NCI-H774 (cell line): ENCODE data around the gene CREB3L2.

ENCODE experiments used
- DNase-seq: peaks from one replicate; lab custom pipeline; 2025; lab: John Stamatoyannopoulos, UW

The CREB3L2 gene

GRCh38 chr7:137871170-137871915 lies 130.5 kb downstream of the CREB3L2 start:
- DNase-seq = no peak

DNA sequence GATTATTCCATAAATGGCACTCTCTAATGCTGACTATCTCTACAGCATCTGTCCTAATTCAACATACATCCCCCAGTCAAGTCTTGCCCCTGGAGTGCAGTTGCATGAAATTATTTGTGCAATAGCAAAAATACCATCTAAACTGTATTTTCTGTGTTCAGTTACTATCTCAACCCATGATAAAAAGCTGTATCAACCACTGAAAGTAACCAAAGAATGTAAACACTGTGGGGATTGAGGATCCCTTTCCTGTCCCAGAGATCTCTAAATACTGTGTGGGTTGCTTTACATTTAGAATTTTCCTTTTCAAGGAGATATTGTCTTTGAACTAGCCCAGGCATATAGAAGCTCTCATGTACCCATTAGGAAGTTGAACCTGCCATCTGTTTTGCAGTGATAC lies 131.2 kb downstream of the CREB3L2 start:
- no peak for DNase-seq

DNA sequence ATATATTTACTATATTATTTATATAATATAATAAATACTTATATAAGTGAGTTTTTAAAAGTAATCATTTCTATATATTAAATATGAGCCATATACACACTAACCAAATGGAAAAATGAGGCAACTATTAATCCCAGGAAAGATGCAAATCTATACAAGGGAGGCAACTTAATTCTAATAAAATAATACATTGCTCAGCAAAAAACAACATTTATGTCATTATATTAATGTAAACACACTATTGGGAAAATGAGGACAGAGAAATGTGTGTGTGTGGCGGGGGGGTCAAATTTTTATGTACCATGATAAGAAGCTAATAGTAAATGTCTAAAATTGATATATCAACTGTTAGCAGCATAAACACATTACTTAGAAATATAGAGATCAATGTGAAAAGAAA lies 131.8 kb downstream of the CREB3L2 start:
- DNase-seq = no peak

DNA sequence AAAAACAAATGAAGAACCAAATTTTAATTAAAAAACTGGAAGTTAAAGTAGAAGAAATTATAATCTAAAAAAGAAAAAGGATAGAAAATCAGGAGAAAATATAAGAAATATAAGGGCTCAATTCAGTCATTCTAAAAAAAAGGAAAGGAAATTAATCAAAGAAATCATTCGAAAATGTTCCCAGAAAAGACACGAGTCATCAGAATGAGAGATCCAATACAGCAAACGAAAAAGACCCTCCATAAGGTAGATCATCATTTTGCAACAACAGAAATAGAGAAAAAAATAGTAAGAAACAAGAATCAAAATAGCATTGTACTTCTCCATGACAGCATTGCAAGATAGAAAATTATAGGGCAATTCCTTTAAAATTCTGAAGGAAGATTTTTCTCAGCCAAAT lies 132.6 kb downstream of the CREB3L2 start:
- no peak for DNase-seq

GRCh38 chr7:137867289-137867688 lies 134.6 kb downstream of the CREB3L2 start:
- DNase-seq = no peak

- no peak for DNase-seq
These were observed 136.1 kb downstream of the CREB3L2 start for GRCh38 chr7:137865764-137866163.

DNA sequence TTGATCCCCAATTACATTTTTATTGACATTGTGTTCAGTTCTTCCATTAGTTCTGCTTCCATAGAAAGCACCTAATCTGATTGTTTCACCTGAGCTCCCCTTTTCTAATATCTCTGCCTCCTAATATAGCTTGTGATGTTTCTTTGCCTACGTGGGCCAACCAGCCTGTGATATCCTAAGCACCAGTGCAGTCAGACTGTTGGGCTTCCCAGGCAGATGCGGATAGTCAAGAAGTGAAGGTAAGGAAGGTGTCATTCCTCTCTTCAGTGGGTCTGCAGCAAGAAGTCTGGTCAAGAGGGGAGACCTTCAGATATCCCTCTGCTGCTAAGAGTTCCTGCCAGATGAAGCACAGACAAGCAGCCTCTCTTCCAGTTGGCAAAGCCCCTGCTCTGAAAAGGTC lies 138.9 kb downstream of the CREB3L2 start:
- DNase-seq = no peak

GRCh38 chr7:137862358-137862757 lies 139.5 kb downstream of the CREB3L2 start:
- no peak for DNase-seq

DNA sequence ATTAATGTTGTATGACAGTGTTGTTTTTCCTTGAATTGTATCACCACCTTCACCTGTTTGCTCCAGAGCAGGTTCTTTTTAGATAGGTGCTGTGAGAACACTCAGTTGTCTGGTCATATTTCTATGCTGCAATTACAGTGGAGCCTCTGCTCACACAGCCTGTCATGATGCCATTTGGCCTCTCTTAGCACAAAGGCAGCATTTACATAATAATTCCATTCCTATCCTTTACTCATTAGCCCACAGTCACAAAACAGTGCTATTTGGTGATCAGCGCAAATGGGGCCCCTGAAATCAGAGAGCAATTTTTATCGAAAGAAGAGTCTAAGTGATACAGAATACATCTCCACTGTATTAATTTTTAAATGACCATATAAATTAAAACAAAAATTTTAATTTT lies 141.3 kb downstream of the CREB3L2 start:
- DNase-seq = no peak

DNA sequence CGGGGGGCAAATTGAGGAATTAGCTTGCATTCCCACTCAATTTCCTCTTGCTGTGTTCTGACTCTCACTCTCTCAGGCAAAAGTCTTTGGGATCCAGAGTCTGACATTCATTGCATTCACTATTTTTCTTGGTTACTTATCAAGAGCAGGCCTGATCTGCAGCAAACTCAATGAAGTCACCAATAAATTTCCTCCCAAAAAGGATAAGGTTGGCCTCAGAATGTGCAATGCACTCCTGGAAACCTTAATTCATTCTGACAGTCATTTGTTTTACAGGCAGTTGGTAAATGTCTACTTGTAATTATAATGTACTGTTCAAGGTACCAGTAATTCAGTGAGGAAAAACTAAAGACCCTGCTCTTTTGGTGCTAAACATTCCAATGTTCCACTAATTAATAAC lies 148.8 kb downstream of the CREB3L2 start:
- no peak for DNase-seq

GRCh38 chr7:137852108-137852507 lies 149.8 kb downstream of the CREB3L2 start:
- no peak for DNase-seq

DNA sequence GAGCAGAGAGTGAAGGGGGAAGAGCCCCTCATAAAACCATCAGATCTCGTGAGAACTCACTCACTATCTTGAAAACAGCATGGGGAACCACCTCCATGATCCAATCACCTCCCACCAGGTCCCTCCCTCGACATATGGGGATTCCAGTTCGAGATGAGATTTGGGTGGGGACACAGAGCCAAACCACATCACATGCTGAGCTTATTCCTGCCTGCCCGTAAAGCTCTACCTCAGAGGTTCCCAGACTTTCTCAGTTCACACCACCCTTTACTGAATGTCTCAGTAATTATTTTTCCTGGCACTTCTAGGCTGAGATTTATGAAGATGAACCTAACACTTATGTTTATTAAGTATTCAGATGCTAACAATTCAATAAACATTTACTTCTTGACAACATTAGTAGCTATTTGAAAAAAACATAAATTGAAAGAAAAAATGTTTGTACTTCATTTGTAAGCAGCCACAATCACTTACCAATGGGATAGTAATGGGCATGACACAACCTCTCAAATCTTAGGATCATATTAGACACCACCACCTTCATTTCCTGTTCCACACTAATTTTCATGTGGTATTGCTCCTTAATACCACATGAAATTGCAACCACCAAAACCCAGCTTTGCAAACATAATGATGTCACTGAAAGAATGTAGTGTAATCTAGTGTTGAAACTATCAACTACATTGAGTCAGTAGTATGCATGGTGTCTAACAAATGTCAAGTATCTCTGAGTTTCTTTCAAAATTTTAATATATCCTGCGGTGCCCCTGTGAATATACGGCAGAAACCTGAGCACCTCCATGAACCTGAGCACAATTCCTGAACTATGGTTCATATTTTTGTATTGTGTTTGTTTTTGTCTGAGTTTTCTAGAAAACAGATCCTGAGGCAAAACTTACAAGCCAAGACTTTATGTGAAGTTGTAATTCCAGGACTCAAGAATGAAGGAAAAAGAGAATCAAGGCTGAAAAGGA lies 150.6 kb downstream of the CREB3L2 start:
- DNase-seq = no peak

- no peak for DNase-seq
These were observed 151.3 kb downstream of the CREB3L2 start for GRCh38 chr7:137850571-137850970.

DNA sequence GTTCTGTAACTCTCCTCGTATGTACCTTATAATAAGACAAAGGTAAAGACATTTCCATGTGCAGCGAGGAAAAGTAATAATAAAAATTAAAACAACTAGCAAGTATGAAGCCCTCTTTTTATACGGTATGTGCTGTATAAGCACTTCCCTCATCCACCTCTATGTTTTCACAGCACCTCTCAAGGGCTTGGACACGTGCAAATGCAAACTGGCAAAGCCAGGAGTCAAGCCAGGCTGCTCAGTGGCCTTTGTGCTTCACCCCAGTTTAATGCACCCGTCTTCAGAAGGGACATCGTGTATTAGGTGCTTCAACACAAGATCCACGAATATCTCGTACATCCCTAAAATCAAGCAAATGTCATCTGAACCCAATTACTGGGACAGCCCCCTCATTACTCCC lies 153.8 kb downstream of the CREB3L2 start:
- DNase-seq = no peak

GRCh38 chr7:137847568-137848050 lies 154.3 kb downstream of the CREB3L2 start:
- DNase-seq = no peak

GRCh38 chr7:137846827-137847567 lies 154.9 kb downstream of the CREB3L2 start, which contains the start of gene DGKI:
Gene DGKI, minus strand, starts transcription at chr7:137846974.
- no peak for DNase-seq

DNA sequence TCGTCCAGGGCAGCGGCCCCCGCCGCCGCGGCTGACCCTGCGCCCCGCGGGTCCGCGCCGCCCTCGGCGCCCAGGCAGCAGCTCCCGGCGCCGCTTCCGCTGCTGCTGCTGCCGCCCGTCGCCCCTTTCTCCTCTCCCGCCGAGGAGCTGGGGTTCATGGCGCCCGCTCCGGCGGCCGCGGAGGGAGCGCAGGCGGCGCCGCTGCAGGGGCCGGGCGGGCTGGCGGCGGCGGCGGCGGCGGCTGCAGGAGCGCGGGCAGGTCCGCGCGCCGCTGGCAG lies 155.4 kb downstream of the CREB3L2 start:
- no peak for DNase-seq

DNA sequence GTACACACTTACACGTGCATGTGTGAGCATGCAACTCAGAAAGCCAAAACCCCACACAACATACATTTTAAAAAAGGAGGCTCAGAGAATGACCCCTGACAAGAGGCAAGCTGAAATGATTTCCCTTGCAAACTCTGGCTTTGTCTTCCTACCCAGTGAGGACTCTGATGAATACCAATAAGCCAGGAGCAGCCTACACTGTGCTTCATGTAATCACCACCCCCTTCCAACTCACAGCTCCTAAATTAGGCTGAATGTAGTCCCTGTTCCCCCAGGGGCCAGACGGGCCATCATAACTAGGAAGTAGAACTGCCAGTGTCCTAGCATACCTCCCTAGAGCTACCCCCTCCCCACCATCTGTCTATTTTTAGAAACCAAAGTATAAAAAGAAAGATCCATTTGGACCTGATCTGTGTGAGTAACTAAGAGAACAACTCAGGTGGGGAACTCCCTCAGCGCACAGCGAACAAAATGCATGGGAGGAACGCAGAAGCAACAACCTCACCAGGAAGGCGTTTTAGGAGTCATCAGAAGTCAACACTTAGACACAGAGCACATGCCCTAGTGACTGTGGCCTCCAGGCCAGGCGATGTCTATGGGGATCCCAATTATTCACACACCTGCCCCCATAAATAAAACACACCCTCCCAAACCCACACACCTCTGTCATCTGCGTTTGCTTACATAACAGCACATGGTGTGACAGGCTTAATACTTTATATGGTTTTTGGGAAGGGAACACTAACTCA lies 157.0 kb downstream of the CREB3L2 start:
- DNase-seq = no peak

GRCh38 chr7:137839903-137840779 lies 161.7 kb downstream of the CREB3L2 start:
- DNase-seq = no peak

DNA sequence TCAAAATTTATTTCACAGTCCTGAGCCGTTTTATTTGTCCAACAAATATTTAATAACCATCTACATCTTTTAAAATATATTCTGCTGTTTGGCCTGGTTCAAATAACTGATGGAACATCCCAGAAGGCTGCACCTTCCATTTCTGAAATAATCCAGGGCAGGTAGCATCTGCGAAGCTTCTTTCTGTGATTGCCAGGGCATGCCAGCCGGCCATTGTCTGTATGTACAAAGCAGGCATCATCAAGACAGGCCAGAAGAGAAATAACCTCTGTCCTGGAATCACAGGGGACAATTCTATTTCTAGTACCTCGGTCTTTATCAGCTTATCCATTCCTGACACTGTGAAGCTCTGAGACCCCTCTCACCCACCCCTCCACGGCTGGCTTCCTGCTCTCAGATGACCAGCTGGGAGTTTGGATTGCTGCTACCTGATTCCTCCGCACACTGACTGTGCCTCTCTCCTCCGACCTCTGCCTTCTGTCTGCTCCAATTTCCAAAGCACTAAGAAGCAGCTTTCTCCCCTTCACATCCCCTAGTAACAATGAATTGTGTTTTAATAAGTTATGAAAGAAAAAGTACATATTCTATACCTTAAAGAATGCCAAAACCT lies 163.1 kb downstream of the CREB3L2 start:
- DNase-seq = no peak
